Measurements from ENCODE around the gene NMNAT3. TPM values are rescaled to one million over a fixed set of nuclear protein-coding genes. Genes with fewer than 3 reads are reported as not detected.

The NMNAT3 gene
- total RNA-seq, 1 experiment from 2014 or later: 1.3 TPM

GRCh38 chr3:139602003-139602402 is 75.8 kb downstream of the NMNAT3 start:
- no peak overlapping the region for H2BK5ac ChIP-seq (ENCODE audit: insufficient read length, low read length)
- H3K23me2 ChIP-seq (ENCODE audit: insufficient read length, low read depth, low read length, poor library complexity, severe bottlenecking): no peaks in the 10 kb centered on the region
- Mint-ChIP-seq H3K9me3 (no peaks in the 10 kb centered on the region), H3K27me3 (ENCODE audit: low read depth) (no peaks in the 10 kb centered on the region), H3K36me3 (ENCODE audit: insufficient read depth in 1 of 3, low read depth in 3 of 3) (no peaks in the 10 kb centered on the region), H3K4me1 (peaks cover 13 to 16% of the 10 kb centered on the region in 2 experiments), H3K27ac (no peak overlapping the region), H3K4me3 (no peak overlapping the region)
- DNase-seq: no peak
- H4K8ac ChIP-seq (replicated peaks; ENCODE audit: insufficient read length, low read depth, low read length): no peak overlapping the region
- H3K27me3 ChIP-seq (ENCODE audit: insufficient read depth, low read length): no peaks in the 10 kb centered on the region
- no peaks in the 10 kb centered on the region for H3K4me1 ChIP-seq (ENCODE audit: insufficient read depth, low read length)
- H2AK5ac ChIP-seq (ENCODE audit: insufficient read length, low read length): no peak overlapping the region
- H3K23ac ChIP-seq (ENCODE audit: insufficient read length, low read depth, low read length): no peak overlapping the region
- no peak overlapping the region for H3K18ac ChIP-seq (ENCODE audit: insufficient read length, low read depth, low read length)
- no peak overlapping the region for H4K5ac ChIP-seq (ENCODE audit: insufficient read length, low read depth, low read length)
- H3K9ac ChIP-seq (ENCODE audit: extremely low read depth, insufficient read length, low read length): no peak overlapping the region
- no peak overlapping the region for H3K4me2 ChIP-seq (ENCODE audit: insufficient read depth, insufficient read length, low read length)
- WGBS (ENCODE audit: extremely low coverage, insufficient read length, low lambda C conversion rate): no CpG with 5 or more reads among the region's 1 CpG
- H2BK120ac ChIP-seq (ENCODE audit: low read depth, low read length, poor library complexity, severe bottlenecking): no peak overlapping the region
- H3K9me3 ChIP-seq (ENCODE audit: control insufficient read depth, low read depth, low read length): no peaks in the 10 kb centered on the region
- H3K56ac ChIP-seq (ENCODE audit: insufficient read length, low read depth, low read length): no peak overlapping the region
- H3K27ac ChIP-seq (ENCODE audit: insufficient read length, low read depth, low read length): no peak overlapping the region
- no peak overlapping the region for H4K91ac ChIP-seq (ENCODE audit: insufficient read length, low read depth, low read length)
- H3K14ac ChIP-seq (ENCODE audit: insufficient read depth, low read length): no peak overlapping the region
- H3K79me1 ChIP-seq (ENCODE audit: insufficient read depth, low read depth, low read length, poor library complexity, severe bottlenecking): no peaks in the 10 kb centered on the region
- H2BK20ac ChIP-seq (ENCODE audit: low read depth, low read length, poor library complexity, severe bottlenecking): no peak overlapping the region
- H3T11ph ChIP-seq (ENCODE audit: low read length): no peak overlapping the region
- no peaks in the 10 kb centered on the region for H3K79me2 ChIP-seq (ENCODE audit: insufficient read depth, low read length)
- no peaks in the 10 kb centered on the region for H4K20me1 ChIP-seq (ENCODE audit: control insufficient read depth, insufficient read depth, insufficient read length)
- H3K4ac ChIP-seq (ENCODE audit: low read depth, low read length): no peak overlapping the region
- no peak overlapping the region for H2AFZ ChIP-seq (ENCODE audit: low read length)
- TF ChIP-seq CTCF (conservative IDR thresholded peaks at IDR 0.05): no peak
- no peak overlapping the region for H2BK12ac ChIP-seq (ENCODE audit: insufficient read length, low read depth, low read length)
- H2BK15ac ChIP-seq (ENCODE audit: low read depth, low read length): no peak overlapping the region
